IMR-90 (cell line): Measurements from ENCODE around the gene DNAJC5G. TPM values are rescaled to one million over a fixed set of nuclear protein-coding genes. Genes with fewer than 3 reads are reported as not detected.

Experiments used
- ATAC-seq: fragments of 200-7000 bp; cut with Tn5 transposase; 2 replicates; pipeline ENCODE4 v1.9.1; 2020; ENCODE audit warnings: low read depth, mild to moderate bottlenecking, moderate library complexity
- BruUV-seq: library from RNA; stranded (reverse); fragments of 400-500 nt; replicated peaks from 2 replicates; lab custom pipeline; 2021; lab: Mats Ljungman, UMichigan
- CTCF ChIA-PET: fragments of 300-600 bp; formaldehyde crosslinking; extraction: SDS; loops from one replicate; lab custom pipeline; 2021; ENCODE audit warnings: antibody characterized with exemption; lab: Yijun Ruan, JAX
- POLR2A ChIA-PET: fragments of 300-600 bp; sonication (Branson Sonifier 250); formaldehyde crosslinking; loops from one replicate; lab custom pipeline; 2022; ENCODE audit warnings: antibody characterized with exemption; ENCODE audit not compliant: unreplicated experiment; lab: Charles Lee
- DNase-seq: peaks from one replicate; pipeline ENCODE4 v3.0.0; 2013
- H2AFZ ChIP-seq: replicated peaks from 2 replicates; pipeline ENCODE3; 2013; ENCODE audit warnings: low read length, mild to moderate bottlenecking; ENCODE audit not compliant: poor library complexity
- H2AK5ac ChIP-seq: 2 replicates; pipeline ENCODE4 v1.6.1; 2013; ENCODE audit warnings: low read depth, low read length, inconsistent platforms
- H2AK9ac ChIP-seq: replicated peaks from 2 replicates; pipeline ENCODE3; 2013; ENCODE audit warnings: mild to moderate bottlenecking, low read depth, low read length, moderate library complexity; ENCODE audit not compliant: poor library complexity
- H2BK120ac ChIP-seq: 2 replicates; pipeline ENCODE4 v1.6.1; 2013; ENCODE audit warnings: low read depth, low read length, inconsistent platforms
- H2BK15ac ChIP-seq: 3 replicates; pipeline ENCODE4 v1.6.1; 2013; ENCODE audit warnings: low read depth, low read length, inconsistent platforms
- H2BK20ac ChIP-seq: 2 replicates; pipeline ENCODE4 v1.6.1; 2013; ENCODE audit warnings: low read depth, mild to moderate bottlenecking, inconsistent platforms, low read length, moderate library complexity
- H2BK5ac ChIP-seq: 2 replicates; pipeline ENCODE4 v1.6.1; 2013; ENCODE audit warnings: mild to moderate bottlenecking, low read depth, low read length, inconsistent platforms; ENCODE audit not compliant: poor library complexity, severe bottlenecking
- H3K14ac ChIP-seq: replicated peaks from 2 replicates; pipeline ENCODE4 v1.6.1; 2013; ENCODE audit warnings: low read depth, low read length, inconsistent platforms
- H3K18ac ChIP-seq: 2 replicates; pipeline ENCODE4 v1.6.1; 2013; ENCODE audit warnings: low read depth, low read length, control low read depth
- H3K23ac ChIP-seq: 2 replicates; pipeline ENCODE4 v1.6.1; 2013; ENCODE audit warnings: low read depth, low read length, inconsistent platforms
- H3K27ac ChIP-seq: 2 replicates; pipeline ENCODE4 v1.5.1; 2013; ENCODE audit warnings: mild to moderate bottlenecking, control low read depth, low read length; ENCODE audit not compliant: insufficient read depth
- H3K27me3 ChIP-seq: 2 replicates; pipeline ENCODE4 v1.6.1; 2013; ENCODE audit warnings: low read length; ENCODE audit not compliant: control insufficient read depth, insufficient read depth
- H3K36me3 ChIP-seq: 2 replicates; pipeline ENCODE4 v1.6.1; 2013; ENCODE audit warnings: low read length, mixed read lengths; ENCODE audit not compliant: control insufficient read depth, insufficient read depth
- H3K4ac ChIP-seq: 2 replicates; pipeline ENCODE4 v1.6.1; 2013; ENCODE audit warnings: low read depth, low read length, inconsistent platforms
- H3K4me1 ChIP-seq: 2 replicates; pipeline ENCODE4 v1.6.1; 2013; ENCODE audit warnings: low read length, mixed read lengths; ENCODE audit not compliant: control insufficient read depth, insufficient read depth
- H3K4me2 ChIP-seq: 2 replicates; pipeline ENCODE4 v1.6.1; 2013; ENCODE audit warnings: low read depth, mild to moderate bottlenecking, control low read depth, low read length, moderate library complexity
- H3K4me3 ChIP-seq: 2 replicates; pipeline ENCODE4 v1.5.1; 2013; ENCODE audit warnings: low read depth, mild to moderate bottlenecking, control low read depth, low read length, moderate library complexity; ENCODE audit not compliant: insufficient read depth
- H3K56ac ChIP-seq: 2 replicates; pipeline ENCODE4 v1.6.1; 2013; ENCODE audit warnings: low read length, inconsistent platforms; ENCODE audit not compliant: insufficient read depth; ENCODE audit errors: extremely low read depth
- H3K79me1 ChIP-seq, 2 experiments: 2 replicates each; pipeline ENCODE4 v1.6.1; 2013; ENCODE audit warnings: low read length in 2 of 2, inconsistent platforms in 1 of 2, low read depth in 1 of 2
- H3K9ac ChIP-seq: 2 replicates; pipeline ENCODE4 v1.6.1; 2013; ENCODE audit warnings: low read depth, low read length, control low read depth
- H3K9me1 ChIP-seq: 2 replicates; pipeline ENCODE4 v1.6.1; 2013; ENCODE audit warnings: low read length, inconsistent platforms; ENCODE audit not compliant: insufficient read depth
- H3K9me3 ChIP-seq: 2 replicates; pipeline ENCODE4 v1.6.1; 2013; ENCODE audit warnings: low read length; ENCODE audit not compliant: control insufficient read depth, insufficient read depth
- H4K20me1 ChIP-seq: 2 replicates; pipeline ENCODE4 v1.6.1; 2013; ENCODE audit warnings: low read length, inconsistent platforms; ENCODE audit not compliant: insufficient read depth
- H4K5ac ChIP-seq: 2 replicates; pipeline ENCODE4 v1.6.1; 2013; ENCODE audit warnings: mild to moderate bottlenecking, low read depth, low read length, control low read depth
- H4K8ac ChIP-seq, 2 experiments: 2 replicates each; pipeline ENCODE4 v1.6.1; 2013; ENCODE audit warnings: low read depth in 2 of 2, low read length in 2 of 2, control low read depth in 1 of 2, inconsistent platforms in 1 of 2
- H4K91ac ChIP-seq: 2 replicates; pipeline ENCODE4 v1.6.1; 2013; ENCODE audit warnings: low read depth, low read length, inconsistent platforms; ENCODE audit not compliant: insufficient read depth
- BHLHE40 ChIP-seq: fragments of 150-350 bp; IDR thresholded peaks from 2 replicates; pipeline ENCODE4 v1.6.1; 2016; ENCODE audit warnings: mild to moderate bottlenecking, low read depth, low read length
- CEBPB ChIP-seq: IDR thresholded peaks from 2 replicates; pipeline ENCODE4 v1.6.1; 2012; ENCODE audit warnings: low read depth, low read length, improper control_type of control experiment
- CHD1 ChIP-seq: IDR thresholded peaks from 2 replicates; pipeline ENCODE4 v1.6.1; 2012; ENCODE audit warnings: low read depth, low read length, improper control_type of control experiment
- ELK1 ChIP-seq: fragments of 150-350 bp; IDR thresholded peaks from 2 replicates; pipeline ENCODE4 v1.6.1; 2016; ENCODE audit warnings: low read depth, mild to moderate bottlenecking, low read length, moderate library complexity, borderline replicate concordance
- FOS ChIP-seq: fragments of 150-350 bp; IDR thresholded peaks from 2 replicates; pipeline ENCODE4 v1.6.1; 2016; ENCODE audit warnings: low read depth, low read length
- MAFK ChIP-seq: IDR thresholded peaks from 2 replicates; pipeline ENCODE4 v1.6.1; 2012; ENCODE audit warnings: low read depth, low read length, improper control_type of control experiment
- MAZ ChIP-seq: IDR thresholded peaks from 2 replicates; pipeline ENCODE4 v1.6.1; 2012; ENCODE audit warnings: low read depth, mild to moderate bottlenecking, low read length, improper control_type of control experiment, moderate library complexity, borderline replicate concordance
- MXI1 ChIP-seq: IDR thresholded peaks from 2 replicates; pipeline ENCODE4 v1.6.1; 2012; ENCODE audit warnings: low read depth, mild to moderate bottlenecking, low read length, moderate library complexity, borderline replicate concordance
- POLR2A ChIP-seq: IDR thresholded peaks from 2 replicates; pipeline ENCODE4 v1.6.1; 2012; ENCODE audit warnings: mild to moderate bottlenecking, low read depth, low read length
- RAD21 ChIP-seq: IDR thresholded peaks from 2 replicates; pipeline ENCODE4 v1.6.1; 2012; ENCODE audit warnings: low read length, improper control_type of control experiment
- RCOR1 ChIP-seq: IDR thresholded peaks from 2 replicates; pipeline ENCODE4 v1.6.1; 2012; ENCODE audit warnings: mild to moderate bottlenecking, low read length, improper control_type of control experiment; ENCODE audit not compliant: insufficient replicate concordance
- RFX5 ChIP-seq: IDR thresholded peaks from 2 replicates; pipeline ENCODE4 v1.8.0; 2012; ENCODE audit warnings: low read depth, mild to moderate bottlenecking, low read length, moderate library complexity
- SMC3 ChIP-seq: fragments of 150-350 bp; IDR thresholded peaks from 2 replicates; pipeline ENCODE4 v1.6.1; 2016; ENCODE audit warnings: low read depth, mild to moderate bottlenecking, antibody characterized with exemption, low read length, moderate library complexity
- USF2 ChIP-seq: fragments of 150-350 bp; IDR thresholded peaks from 2 replicates; pipeline ENCODE4 v1.6.1; 2017; ENCODE audit warnings: mild to moderate bottlenecking, antibody characterized with exemption, low read length, low read depth
- WGBS, 2 experiments: methylation state at CpG; one replicate each; pipeline versions ENCODE4 v1.1.5 to v1.1.7; 2013; ENCODE audit warnings: missing lambda C conversion rate in 2 of 2; ENCODE audit not compliant: insufficient read length in 1 of 2; ENCODE audit errors: extremely low coverage in 2 of 2; 5-methylcytosine and 5-hydroxymethylcytosine counted together
- dilution Hi-C: fragments of 300-500 bp; cut with HindIII; formaldehyde crosslinking; loops from one replicate; pipeline ENCODE4 v1.14.3; 2018; ENCODE audit warnings: low sequenced_read_pairs; ENCODE audit not compliant: unreplicated experiment
- in situ Hi-C: fragments of 300-500 bp; cut with MboI; formaldehyde crosslinking; loops from 3 replicates; pipeline ENCODE4 v1.14.3; 2019; ENCODE audit warnings: low sequenced_read_pairs, inconsistent platforms, mixed read lengths
- intact Hi-C: fragments of 100-400 bp; cut with micrococcal nuclease; formaldehyde crosslinking; loops from 2 replicates; pipeline ENCODE4 v1.10.0; 2022
- polyA plus RNA-seq, 3 experiments: library from polyadenylated mRNA; depleted of rRNA; stranded (reverse); fragments of >200 nt; gene quantifications; 2 replicates each; pipeline ENCODE4 v1.2.3, GENCODE V29; 2012; ENCODE audit warnings: low replicate concordance in 1 of 3
- total RNA-seq: library from RNA; depleted of rRNA; stranded (reverse); fragments of >200 nt; gene quantifications from 2 replicates; pipeline ENCODE4 v1.2.3, GENCODE V29; 2012
- TF ChIP-seq, protein P1 (sequence below): conservative IDR thresholded peaks from 2 replicates; pipeline ENCODE4 v1.5.1; 2012; ENCODE audit warnings: mild to moderate bottlenecking, low read depth, low read length, improper control_type of control experiment

Gene DNAJC5G
- total and polyA plus RNA-seq, 2 of the 4 experiments (the other 2 are of a cell fraction) = not detected

- Histone ChIP-seq H3K9ac (no peak overlapping the region), H3K9me1 (peaks cover 9% of the 10 kb centered on the region; the same call in 1 of the 2 replicates), H3K18ac (no peak overlapping the region), H3K4ac (no peak overlapping the region), H3K23ac (no peak overlapping the region; the same call in 1 of the 2 replicates), H3K79me1 (no peaks in the 10 kb centered on the region), H3K14ac (no peak overlapping the region), H2BK20ac (no peak overlapping the region), H3K56ac (no peak overlapping the region), H3K4me2 (no peak overlapping the region), H2BK15ac (no peak overlapping the region), H4K5ac (no peak overlapping the region), H2AK5ac (no peak overlapping the region), H3K27me3 (peaks cover 46% of the 10 kb centered on the region), H3K27ac (no peak overlapping the region), H2BK120ac (no peak overlapping the region), H2BK5ac (no peak overlapping the region), H2AK9ac (no peak overlapping the region), H3K36me3 (no peaks in the 10 kb centered on the region), H4K91ac (no peak overlapping the region), H3K9me3 (no peaks in the 10 kb centered on the region), H3K4me1 (peaks cover 6% of the 10 kb centered on the region), H2AFZ (no peak overlapping the region), H4K20me1 (no peaks in the 10 kb centered on the region), H4K8ac (no peak overlapping the region), H3K4me3 (no peak overlapping the region)
- ChIA-PET POLR2A (no interaction called here), CTCF (no interaction called here)
- TF ChIP-seq RCOR1 (no peak), MAFK (no peak), ELK1 (no peak), FOS (no peak), CEBPB (no peak), RAD21 (no peak), MXI1 (no peak), MAZ (no peak), CHD1 (no peak), POLR2A (no peak), RFX5 (no peak), USF2 (no peak), SMC3 (no peak), BHLHE40 (no peak)
- TF ChIP-seq, protein P1, sequence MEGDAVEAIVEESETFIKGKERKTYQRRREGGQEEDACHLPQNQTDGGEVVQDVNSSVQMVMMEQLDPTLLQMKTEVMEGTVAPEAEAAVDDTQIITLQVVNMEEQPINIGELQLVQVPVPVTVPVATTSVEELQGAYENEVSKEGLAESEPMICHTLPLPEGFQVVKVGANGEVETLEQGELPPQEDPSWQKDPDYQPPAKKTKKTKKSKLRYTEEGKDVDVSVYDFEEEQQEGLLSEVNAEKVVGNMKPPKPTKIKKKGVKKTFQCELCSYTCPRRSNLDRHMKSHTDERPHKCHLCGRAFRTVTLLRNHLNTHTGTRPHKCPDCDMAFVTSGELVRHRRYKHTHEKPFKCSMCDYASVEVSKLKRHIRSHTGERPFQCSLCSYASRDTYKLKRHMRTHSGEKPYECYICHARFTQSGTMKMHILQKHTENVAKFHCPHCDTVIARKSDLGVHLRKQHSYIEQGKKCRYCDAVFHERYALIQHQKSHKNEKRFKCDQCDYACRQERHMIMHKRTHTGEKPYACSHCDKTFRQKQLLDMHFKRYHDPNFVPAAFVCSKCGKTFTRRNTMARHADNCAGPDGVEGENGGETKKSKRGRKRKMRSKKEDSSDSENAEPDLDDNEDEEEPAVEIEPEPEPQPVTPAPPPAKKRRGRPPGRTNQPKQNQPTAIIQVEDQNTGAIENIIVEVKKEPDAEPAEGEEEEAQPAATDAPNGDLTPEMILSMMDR = no peak
- DNase-seq = no peak
- in situ Hi-C loops = no loop called here
- WGBS, 2 experiments = 69% methylated on average over 2 of the region's 7 CpGs; no CpG with 5 or more reads in 1 of the 2 experiments
- no peak for ATAC-seq
- intact Hi-C loops = no loop called here
- no TSS peak for BruUV-seq
- dilution Hi-C loops = no loop called here
Measured at GRCh38 chr2:27256855-27257454, 18.3 kb upstream of the DNAJC5G start.
